IMR-90 (cell line): ENCODE results near the gene WDR90.

ENCODE experiments used
- MAFK ChIP-seq: IDR thresholded peaks from 2 replicates; pipeline ENCODE4 v1.6.1; 2012; ENCODE audit warnings: low read depth, low read length, improper control_type of control experiment
- NFE2L2 ChIP-seq: fragments of 150-350 bp; IDR thresholded peaks from 2 replicates; pipeline ENCODE4 v1.6.1; 2016; ENCODE audit warnings: low read depth, mild to moderate bottlenecking, low read length
- POLR2A ChIP-seq: IDR thresholded peaks from 2 replicates; pipeline ENCODE4 v1.6.1; 2012; ENCODE audit warnings: mild to moderate bottlenecking, low read depth, low read length
- RAD21 ChIP-seq: IDR thresholded peaks from 2 replicates; pipeline ENCODE4 v1.6.1; 2012; ENCODE audit warnings: low read length, improper control_type of control experiment
- TF ChIP-seq, protein P1 (sequence below): conservative IDR thresholded peaks from 2 replicates; pipeline ENCODE4 v1.5.1; 2012; ENCODE audit warnings: mild to moderate bottlenecking, low read depth, low read length, improper control_type of control experiment

DNA sequence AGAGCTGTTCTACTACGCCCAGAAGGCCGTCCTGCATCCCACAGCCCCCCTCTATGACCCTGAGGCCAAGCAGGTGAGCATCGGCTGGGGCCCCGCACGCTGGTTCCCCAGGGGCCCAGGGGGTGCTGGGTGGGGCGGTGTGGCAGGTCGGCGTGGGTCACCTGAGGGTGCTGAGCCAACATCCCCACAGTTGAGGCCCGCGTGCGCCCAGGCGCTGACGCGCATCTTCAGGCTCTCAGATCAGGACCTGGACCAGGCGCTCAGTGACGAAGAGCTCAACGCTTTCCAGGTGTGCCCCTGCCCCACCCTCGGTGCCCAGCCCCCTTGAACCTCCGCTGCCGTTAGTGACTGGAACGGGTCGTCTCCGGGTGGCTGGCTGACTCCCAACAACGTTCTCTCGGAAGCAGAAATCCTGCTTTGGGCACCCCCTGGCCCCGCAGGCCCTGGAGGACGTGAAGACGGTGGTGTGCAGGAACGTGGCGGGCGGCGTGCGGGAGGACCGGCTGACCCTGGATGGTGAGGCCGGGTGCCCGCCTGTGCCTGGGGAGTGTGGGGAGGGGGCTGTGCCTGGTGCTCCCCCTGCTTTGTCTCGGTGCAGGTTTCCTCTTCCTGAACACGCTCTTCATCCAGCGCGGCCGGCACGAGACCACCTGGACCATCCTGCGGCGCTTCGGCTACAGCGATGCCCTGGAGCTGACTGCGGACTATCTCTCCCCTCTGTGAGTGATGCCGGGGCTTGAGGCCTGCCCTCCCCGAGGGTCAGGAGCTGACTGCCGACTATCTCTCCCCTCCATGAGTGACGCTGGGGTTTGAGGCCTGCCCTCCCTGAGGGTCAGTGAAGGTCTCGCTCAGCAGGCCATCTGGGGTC is 21.6 kb downstream of the WDR90 start:
- TF ChIP-seq POLR2A = no peak
- TF ChIP-seq, protein P1, sequence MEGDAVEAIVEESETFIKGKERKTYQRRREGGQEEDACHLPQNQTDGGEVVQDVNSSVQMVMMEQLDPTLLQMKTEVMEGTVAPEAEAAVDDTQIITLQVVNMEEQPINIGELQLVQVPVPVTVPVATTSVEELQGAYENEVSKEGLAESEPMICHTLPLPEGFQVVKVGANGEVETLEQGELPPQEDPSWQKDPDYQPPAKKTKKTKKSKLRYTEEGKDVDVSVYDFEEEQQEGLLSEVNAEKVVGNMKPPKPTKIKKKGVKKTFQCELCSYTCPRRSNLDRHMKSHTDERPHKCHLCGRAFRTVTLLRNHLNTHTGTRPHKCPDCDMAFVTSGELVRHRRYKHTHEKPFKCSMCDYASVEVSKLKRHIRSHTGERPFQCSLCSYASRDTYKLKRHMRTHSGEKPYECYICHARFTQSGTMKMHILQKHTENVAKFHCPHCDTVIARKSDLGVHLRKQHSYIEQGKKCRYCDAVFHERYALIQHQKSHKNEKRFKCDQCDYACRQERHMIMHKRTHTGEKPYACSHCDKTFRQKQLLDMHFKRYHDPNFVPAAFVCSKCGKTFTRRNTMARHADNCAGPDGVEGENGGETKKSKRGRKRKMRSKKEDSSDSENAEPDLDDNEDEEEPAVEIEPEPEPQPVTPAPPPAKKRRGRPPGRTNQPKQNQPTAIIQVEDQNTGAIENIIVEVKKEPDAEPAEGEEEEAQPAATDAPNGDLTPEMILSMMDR = no peak
- TF ChIP-seq NFE2L2 = no peak
- TF ChIP-seq RAD21 = no peak
- TF ChIP-seq MAFK = no peak
